ENCODE measurements around the gene KCNJ4. TPM values are rescaled to one million over a fixed set of nuclear protein-coding genes. Genes with fewer than 3 reads are reported as not detected.

Gene KCNJ4
- total and polyA plus RNA-seq, 8 donors = not detected

DNA sequence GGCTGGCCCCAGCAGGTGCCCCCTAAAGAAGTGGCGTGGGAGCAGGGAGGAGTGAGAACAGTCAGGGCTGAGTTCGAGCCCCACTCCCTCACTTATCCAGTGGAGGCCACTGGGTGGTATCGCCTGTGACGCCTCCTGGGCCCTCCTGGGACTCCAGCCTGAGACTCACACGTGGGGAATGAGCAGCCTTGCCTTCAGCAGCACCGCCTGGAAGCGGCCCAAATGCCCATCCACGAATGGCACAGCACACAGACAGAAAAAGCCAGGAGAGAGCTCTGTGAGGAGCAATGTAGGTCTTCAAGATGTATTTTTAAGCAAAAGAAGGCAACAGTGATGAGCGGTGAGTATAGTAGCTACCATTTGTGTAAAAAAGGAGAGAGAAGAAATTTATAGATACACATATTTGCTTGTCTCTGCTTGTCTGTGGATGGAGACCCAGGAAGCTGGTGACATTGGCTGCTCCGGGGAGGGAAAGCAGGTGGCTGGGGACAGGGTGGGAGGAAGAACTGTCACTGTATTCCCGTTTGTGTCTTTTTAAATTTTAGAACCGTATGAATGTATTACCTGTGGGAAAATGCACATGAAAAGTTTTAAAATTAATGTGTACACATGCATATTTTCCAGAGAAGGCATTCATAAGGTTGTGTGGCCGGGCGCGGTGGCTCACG lies 13.2 kb downstream of the KCNJ4 start:
- FAIRE-seq (no peak), ATAC-seq (no peak)
- TF ChIP-seq, protein P1, sequence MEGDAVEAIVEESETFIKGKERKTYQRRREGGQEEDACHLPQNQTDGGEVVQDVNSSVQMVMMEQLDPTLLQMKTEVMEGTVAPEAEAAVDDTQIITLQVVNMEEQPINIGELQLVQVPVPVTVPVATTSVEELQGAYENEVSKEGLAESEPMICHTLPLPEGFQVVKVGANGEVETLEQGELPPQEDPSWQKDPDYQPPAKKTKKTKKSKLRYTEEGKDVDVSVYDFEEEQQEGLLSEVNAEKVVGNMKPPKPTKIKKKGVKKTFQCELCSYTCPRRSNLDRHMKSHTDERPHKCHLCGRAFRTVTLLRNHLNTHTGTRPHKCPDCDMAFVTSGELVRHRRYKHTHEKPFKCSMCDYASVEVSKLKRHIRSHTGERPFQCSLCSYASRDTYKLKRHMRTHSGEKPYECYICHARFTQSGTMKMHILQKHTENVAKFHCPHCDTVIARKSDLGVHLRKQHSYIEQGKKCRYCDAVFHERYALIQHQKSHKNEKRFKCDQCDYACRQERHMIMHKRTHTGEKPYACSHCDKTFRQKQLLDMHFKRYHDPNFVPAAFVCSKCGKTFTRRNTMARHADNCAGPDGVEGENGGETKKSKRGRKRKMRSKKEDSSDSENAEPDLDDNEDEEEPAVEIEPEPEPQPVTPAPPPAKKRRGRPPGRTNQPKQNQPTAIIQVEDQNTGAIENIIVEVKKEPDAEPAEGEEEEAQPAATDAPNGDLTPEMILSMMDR (IDR thresholded peaks at IDR 0.05) = no peak

GRCh38 chr22:38440747-38441350 lies 14.2 kb downstream of the KCNJ4 start:
- Histone ChIP-seq H3K36me3 (no peaks in the 10 kb centered on the region), H3K27ac (no peak overlapping the region), H3K4me3 (no peak overlapping the region), H3K4me1 (no peaks in the 10 kb centered on the region), H3K27me3 (no peaks in the 10 kb centered on the region), H3K9me3 (no peaks in the 10 kb centered on the region)
- FAIRE-seq (no peak), DNase-seq (peak in 1 of 6 donors; percentile 42), ATAC-seq (no peak)
- TF ChIP-seq, protein P1 (IDR thresholded peaks at IDR 0.05) = no peak
- intact Hi-C loops (cut with DNase I) = no loop called here
- WGBS, 2 donors = 73 to 77% methylated on average over 14 of the region's 14 CpGs

More for the DNA sequence above, 13.2 kb downstream of the KCNJ4 start:
- Histone ChIP-seq H3K36me3 (no peaks in the 10 kb centered on the region), H3K9me3 (no peaks in the 10 kb centered on the region), H3K4me1 (no peaks in the 10 kb centered on the region), H3K27me3 (no peaks in the 10 kb centered on the region), H3K4me3 (no peak overlapping the region), H3K27ac (no peak overlapping the region)
- intact Hi-C loops (cut with DNase I) = no loop called here
- peak in 1 of 6 donors; percentile 48 for DNase-seq
- WGBS, 2 donors = 66 to 68% methylated on average over 16 of the region's 16 CpGs

- H3K27me3 ChIP-seq = no peaks in the 10 kb centered on the region
- intact Hi-C loops (cut with DNase I) = no loop called here
- no peak for DNase-seq
- H3K4me3 ChIP-seq = no peak overlapping the region
- FAIRE-seq = no peak
- no peaks in the 10 kb centered on the region for H3K36me3 ChIP-seq
- TF ChIP-seq, protein P1 (IDR thresholded peaks at IDR 0.05) = no peak
- H3K27ac ChIP-seq = no peak overlapping the region
- no peaks in the 10 kb centered on the region for H3K4me1 ChIP-seq
- WGBS, 2 donors = 91 to 93% methylated on average over 9 of the region's 9 CpGs
- H3K9me3 ChIP-seq = no peaks in the 10 kb centered on the region
- no peak for ATAC-seq
Observed at GRCh38 chr22:38437416-38437815, 17.6 kb downstream of the KCNJ4 start.

DNA sequence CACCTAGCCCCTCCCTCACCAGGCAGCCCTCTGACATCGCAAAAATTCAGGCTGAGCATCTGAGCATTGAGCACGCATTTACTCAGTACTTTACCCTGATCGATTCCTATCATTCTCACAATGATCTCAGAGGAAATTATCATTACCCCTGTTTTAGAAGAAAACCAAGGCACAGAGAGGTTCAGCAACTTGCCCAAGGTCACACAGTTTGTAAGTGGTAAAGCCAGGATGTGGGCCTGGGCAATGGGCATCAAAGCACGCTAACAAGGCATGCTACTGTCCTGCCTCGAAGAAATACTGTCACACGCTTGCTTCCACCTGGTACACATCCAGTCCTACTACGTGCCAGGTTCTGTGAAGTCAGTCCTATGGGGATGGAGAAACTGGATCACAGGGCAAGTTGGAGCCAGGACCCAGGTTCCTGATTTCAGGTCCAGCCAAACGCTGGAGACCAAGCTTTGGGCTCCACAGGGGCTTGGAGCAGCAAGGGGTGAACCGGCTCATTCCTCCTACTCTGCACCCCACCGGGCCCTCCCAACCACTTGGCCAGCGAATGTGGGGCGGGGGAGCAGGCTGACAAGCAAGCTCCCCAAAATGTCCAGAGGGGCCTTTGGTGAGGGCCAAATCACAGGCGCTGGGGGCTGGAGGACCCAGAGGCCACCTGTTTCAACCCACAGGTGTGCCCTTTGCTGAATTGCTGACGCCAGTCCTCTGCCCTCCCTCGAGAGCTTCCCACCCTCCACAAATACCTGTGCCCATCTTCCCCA lies 18.2 kb downstream of the KCNJ4 start:
- ATAC-seq = no peak
- no peaks in the 10 kb centered on the region for H3K4me1 ChIP-seq
- H3K9me3 ChIP-seq = no peaks in the 10 kb centered on the region
- no peak for FAIRE-seq
- H3K36me3 ChIP-seq = no peaks in the 10 kb centered on the region
- H3K27me3 ChIP-seq = no peaks in the 10 kb centered on the region
- TF ChIP-seq, protein P1 (IDR thresholded peaks at IDR 0.05) = no peak
- no peak overlapping the region for H3K4me3 ChIP-seq
- intact Hi-C loops (cut with DNase I) = no loop called here
- H3K27ac ChIP-seq = no peak overlapping the region
- DNase-seq = no peak
- 82 to 86% methylated on average over 15 of the region's 15 CpGs for WGBS, 2 donors

All from pancreas (tissue), 10 donors.